HG03442 (cell line): ENCODE measurements around the gene ZNF575.
"Not testable (repeated sequence)": the region's sequence is repeated elsewhere in the genome, so short reads cannot be mapped to it uniquely, and the experiment has no call there.

Experiments used
- ATAC-seq: cut with Tn5 transposase; IDR thresholded peaks from one replicate; pipeline ENCODE4 v1.9.1; 2021; ENCODE audit warnings: mild to moderate bottlenecking, moderate library complexity; ENCODE audit not compliant: unreplicated experiment

The ZNF575 gene

GRCh38 chr19:43541920-43542650 lies 9.1 kb downstream of the ZNF575 start:
- no peak for ATAC-seq

GRCh38 chr19:43544077-43544476 lies 11.1 kb downstream of the ZNF575 start:
- no peak for ATAC-seq

GRCh38 chr19:43545276-43545675 lies 12.3 kb downstream of the ZNF575 start:
- no peak for ATAC-seq

- ATAC-seq: no peak
Observed at GRCh38 chr19:43545981-43546380, 13.0 kb downstream of the ZNF575 start.

GRCh38 chr19:43546581-43546980 lies 13.6 kb downstream of the ZNF575 start:
- ATAC-seq: no peak

- not testable (repeated sequence) for ATAC-seq
Observed at GRCh38 chr19:43547926-43548325, 14.9 kb downstream of the ZNF575 start.

- no peak for ATAC-seq
Observed at GRCh38 chr19:43548706-43549105, 15.7 kb downstream of the ZNF575 start.

GRCh38 chr19:43551399-43552197 lies 18.6 kb downstream of the ZNF575 start:
- no peak for ATAC-seq

GRCh38 chr19:43552198-43552450 lies 19.1 kb downstream of the ZNF575 start:
- no peak for ATAC-seq

GRCh38 chr19:43552616-43553015 lies 19.6 kb downstream of the ZNF575 start:
- no peak for ATAC-seq

GRCh38 chr19:43553656-43554055 lies 20.7 kb downstream of the ZNF575 start:
- ATAC-seq: no peak

GRCh38 chr19:43554317-43554895 lies 21.4 kb downstream of the ZNF575 start:
- ATAC-seq: no peak

- ATAC-seq: no peak
Observed at GRCh38 chr19:43555185-43555770, 22.3 kb downstream of the ZNF575 start.

- ATAC-seq: no peak
Observed at GRCh38 chr19:43560687-43561086, 27.7 kb downstream of the ZNF575 start.

GRCh38 chr19:43561139-43561970 lies 28.4 kb downstream of the ZNF575 start:
- no peak for ATAC-seq

- no peak for ATAC-seq
Observed at GRCh38 chr19:43562226-43562697, 29.3 kb downstream of the ZNF575 start.

GRCh38 chr19:43562698-43563241 lies 29.8 kb downstream of the ZNF575 start:
- peak; percentile 74 for ATAC-seq

GRCh38 chr19:43563816-43564457 lies 30.9 kb downstream of the ZNF575 start:
- ATAC-seq: no peak

- ATAC-seq: no peak
Observed at GRCh38 chr19:43564800-43565199, 31.8 kb downstream of the ZNF575 start.

- ATAC-seq: no peak
Observed at GRCh38 chr19:43569657-43570056, 36.7 kb downstream of the ZNF575 start.
